GM18867 (cell line): ENCODE results near the gene FAM120A.
"Not testable (repeated sequence)": the region's sequence is repeated elsewhere in the genome, so short reads cannot be mapped to it uniquely, and the experiment has no call there.

Source experiments
- ATAC-seq: cut with Tn5 transposase; IDR thresholded peaks from one replicate; pipeline ENCODE4 v1.9.1; 2021; ENCODE audit warnings: mild to moderate bottlenecking, moderate library complexity; ENCODE audit not compliant: unreplicated experiment

Gene FAM120A

DNA sequence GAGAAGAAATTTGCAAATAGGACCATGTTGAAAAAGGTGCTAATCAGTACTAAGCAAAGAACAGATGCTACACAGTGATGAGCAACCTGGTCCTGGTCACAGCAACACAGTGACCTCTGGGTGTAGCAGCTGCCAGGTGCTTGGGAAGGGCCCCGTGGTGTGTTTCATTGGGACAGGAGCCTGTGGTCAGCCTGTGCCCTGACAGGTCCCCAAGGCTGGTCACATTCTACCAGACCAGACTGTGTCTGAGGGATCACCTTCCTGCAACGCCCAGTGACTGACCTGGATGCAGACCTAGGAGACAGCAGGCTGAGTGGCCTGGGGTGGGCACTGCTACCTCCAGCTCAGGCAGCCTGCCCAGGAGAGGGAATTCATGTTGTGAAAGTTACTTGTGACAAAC is 56.7 kb downstream of the FAM120A start:
- no peak for ATAC-seq

DNA sequence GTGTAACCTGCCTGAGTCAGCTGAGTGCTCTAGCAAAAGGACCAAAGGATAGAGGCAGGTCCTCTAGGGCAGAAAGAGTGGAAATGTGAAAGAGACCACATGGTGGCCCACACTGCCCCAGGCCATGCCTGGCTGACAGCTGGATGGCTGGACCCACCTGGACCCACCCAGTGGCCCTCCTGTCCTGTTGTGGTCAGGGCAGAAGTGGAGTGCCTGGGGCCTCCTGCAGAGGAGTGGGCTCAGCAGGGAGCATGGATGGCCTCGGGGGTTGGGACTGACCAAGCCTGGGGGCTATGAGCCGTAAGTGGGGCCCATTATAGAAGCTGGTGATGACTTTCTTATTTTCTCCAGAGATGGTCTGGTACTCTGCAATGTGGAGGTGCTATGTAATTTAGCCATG is 57.6 kb downstream of the FAM120A start:
- ATAC-seq, result no peak

DNA sequence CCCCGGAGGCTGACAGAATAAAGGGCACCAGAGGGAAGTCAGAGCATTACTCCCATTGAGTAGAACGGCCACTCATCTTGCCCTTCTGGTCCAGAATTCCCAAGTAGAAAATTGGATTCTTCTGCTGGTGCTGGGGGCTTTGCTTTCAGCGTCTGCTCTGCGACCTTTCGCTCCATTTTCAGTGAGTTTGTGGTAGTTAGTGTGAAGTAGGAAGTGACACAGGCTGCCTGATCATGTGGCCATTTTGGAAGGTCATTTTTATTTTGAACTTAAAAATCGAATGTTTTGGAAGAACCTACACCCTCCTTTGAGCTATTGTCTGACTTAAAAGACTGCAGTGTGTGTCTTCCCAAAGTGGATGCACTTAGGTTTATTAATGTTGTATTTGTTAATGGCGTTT is 58.6 kb downstream of the FAM120A start:
- no peak for ATAC-seq

DNA sequence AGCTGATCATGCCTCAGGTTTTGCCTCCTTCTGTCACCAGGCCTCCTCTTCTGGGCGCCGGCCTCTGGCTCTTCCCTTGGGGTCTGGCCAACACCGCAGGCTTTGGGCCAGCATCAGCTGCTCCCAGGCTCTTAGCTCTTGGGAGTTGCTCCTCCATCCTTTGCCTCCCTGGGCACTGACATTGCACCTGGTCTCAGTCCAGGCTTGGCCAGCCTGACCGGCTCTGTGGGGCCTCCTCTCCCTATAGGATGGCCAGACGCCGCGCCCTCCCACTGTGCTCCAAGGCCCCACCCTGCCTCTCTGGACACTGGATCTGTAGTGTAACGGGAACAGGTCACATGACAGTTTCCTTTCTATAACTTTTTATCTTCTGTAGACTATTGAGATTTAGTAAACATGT is 59.7 kb downstream of the FAM120A start:
- not testable (repeated sequence) for ATAC-seq

DNA sequence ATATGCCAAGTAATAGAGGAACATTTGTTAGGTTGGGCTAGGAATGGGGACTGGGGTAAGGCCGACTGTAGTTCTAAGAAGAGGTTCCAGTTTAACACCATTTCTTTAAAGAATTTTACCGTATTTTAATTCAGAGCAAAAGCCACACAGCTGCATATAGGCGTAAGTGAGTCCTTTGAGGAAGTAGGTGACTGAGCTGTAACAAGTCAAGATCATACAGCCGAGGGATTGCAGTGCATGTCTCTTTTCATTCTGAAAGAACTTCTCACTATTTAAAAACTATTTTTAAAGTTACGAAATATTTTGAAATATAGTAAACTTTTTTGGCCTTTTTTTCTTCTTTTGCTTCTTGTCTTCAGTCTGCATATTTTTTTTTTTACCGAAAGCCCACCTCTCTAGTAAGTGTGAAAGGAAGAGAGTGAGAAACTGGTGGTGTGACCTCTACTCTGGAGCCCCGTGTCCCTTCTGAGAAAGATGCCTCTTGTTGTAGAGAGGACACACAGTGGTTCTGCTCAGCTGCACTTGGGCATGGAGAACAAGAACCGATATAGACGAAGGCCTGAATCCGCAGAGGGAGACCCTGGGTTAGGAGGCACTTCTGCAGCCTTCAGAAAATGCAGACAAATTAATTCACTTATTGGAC is 60.8 kb downstream of the FAM120A start:
- peak; percentile 59 for ATAC-seq

DNA sequence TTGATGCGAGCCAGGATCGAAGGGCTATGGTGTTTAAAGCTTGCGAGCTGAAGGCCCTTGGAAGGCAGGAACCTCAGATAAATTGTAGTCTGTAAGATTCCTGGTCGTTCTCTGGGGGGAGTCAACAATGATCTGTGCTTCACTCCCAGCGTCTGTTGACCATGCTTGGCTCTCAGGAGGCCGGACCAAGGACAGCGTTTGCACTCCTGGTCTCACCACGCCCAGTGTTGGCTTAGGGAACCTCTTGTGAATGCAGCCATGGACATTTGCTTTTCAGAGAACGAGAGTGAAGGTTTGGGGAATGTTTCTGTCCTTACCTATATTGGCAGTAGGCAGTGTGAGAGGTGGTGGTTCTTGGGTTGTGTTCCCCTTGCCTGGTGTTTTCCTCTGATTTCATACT is 62.1 kb downstream of the FAM120A start:
- no peak for ATAC-seq

DNA sequence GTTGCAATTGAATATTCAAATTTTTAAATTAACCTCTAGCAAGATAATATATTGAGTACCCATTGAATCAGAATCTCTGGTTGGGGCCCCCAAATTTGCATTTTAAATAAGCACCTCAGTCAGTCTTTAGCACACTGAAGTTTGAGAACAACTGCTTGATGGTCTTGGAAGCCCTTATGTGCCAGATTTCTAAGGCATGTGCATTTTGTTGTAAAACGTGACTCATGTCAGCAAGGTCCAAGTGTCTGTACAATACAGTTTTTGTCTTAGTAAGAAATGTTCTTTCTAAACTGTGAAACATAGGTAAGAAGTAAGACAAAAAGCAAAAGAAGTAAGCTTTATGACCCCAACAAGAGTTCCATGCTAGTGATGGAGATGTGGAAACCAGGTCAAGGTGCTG is 65.8 kb downstream of the FAM120A start:
- ATAC-seq, result no peak

DNA sequence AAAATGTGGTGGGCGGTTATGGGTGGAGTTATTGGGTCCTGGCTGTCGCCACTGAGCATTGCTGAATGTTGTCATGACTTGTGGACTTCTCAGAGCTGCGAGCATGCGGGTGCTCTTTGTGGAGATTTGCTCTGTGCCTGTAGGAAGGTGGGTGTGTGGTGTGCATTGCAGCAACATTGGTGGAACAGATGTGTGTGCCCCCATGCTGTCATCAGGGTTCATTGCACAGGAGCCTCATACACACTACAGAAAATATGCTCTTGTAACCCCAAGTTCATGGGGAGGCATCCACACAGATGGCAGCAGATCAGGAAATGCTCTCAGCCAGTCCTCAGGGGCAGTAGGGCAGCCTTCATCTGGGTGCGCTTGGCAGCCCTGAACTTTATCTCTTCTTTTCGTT is 69.0 kb downstream of the FAM120A start:
- ATAC-seq, result no peak

DNA sequence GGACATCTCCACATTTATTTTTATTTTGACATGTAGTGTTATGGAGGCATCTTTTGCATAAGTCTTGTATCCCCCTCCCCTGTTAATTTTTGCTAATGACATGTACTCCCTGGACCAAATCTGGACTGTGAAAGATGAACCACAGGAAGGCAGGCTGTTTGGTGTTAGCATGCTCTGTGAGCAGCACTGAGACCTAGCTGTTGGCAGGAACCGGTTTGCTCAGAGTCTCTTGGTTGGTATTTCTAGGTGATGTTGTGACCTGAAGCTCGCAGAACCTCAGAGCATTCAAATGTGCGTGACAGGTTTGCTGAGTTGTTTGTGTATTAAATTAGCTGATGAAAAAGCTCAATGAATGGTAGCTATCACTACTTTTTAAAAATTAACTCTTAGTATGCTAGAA is 71.3 kb downstream of the FAM120A start:
- no peak for ATAC-seq

DNA sequence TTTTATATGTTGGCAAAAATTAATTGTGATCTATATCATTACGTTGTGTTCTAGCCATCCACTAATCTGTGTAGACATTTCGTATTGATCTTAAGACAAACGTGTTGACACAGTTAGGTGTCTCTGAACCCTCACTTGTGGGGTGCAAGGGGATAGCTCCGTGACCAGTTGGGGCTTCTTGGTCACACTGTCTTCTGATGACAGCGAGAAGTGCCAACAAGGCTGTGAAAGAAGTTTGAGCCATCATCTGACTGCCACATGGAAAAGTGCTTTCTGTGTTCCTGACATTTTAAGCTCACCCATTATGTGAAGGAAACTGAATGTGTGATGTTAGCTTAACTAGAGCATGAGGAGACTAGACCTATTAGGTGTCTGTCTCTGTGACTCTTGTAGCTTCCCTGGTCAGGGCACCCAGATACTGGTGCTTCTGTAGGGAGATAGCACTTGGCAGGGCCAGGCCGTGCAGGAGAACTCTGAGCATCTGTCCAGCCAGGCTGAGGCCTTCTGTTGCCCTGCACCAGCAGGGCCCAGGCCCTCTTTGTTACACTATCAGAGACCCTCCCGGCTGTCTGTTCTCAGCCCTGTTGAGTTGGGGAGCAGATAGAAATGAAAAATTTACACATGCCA is 72.1 kb downstream of the FAM120A start:
- ATAC-seq, result no peak

DNA sequence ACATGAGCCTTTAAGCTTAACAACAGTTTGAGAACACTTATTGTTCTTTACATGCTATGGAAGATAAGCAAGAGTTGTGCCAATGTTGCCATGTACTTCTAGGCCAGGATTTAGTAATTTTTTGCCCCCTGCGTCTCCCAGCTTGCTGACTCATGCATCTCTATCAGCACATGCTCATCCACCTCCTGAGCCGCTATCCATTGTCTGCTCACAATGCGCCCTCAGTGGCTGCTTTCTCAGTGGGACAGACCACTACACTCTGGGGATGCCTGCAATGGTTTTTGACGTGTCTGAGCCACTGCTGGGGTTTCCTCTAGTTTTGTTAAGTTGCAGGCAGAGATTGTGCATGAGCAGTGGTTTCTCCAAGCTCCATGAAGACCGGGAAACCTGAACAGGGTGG is 74.0 kb downstream of the FAM120A start:
- ATAC-seq, result no peak

DNA sequence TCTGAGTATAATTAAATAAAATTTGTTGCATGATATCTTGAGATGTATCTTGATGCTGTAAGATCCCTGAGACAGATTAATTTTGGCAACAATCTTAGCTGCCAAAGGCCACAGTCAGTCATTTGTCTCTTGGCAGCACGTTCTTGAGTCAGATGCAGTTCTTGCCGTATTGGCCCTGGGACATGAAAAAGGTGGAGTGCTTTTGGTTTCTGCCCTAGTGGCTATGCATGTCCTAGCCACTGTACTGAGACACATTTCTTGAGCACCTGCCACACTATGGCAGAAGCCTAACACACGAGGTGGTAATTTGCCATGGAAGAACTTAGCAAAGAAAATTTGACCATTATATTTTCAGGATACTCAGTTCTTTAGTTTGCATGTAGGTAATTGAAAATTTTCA is 79.9 kb downstream of the FAM120A start:
- no peak for ATAC-seq

DNA sequence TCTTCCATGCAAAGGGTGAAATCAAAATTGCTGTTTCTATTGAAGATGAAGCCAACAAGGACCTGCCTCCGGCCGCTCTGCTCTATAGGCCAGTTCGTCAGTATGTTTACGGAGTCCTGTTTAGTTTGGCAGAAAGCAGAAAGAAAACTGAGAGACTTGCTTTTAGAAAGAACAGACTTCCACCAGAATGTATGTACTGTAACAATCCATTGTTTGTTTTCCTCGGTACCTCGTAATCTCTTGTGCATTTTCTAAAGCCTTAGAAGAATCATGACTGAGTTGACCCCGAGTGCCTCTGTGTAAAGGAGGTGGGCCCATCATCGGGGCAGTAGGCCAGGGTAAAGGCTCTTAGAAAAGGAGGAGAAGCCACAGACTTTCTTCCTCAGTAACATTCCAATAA is 80.7 kb downstream of the FAM120A start:
- no peak for ATAC-seq

DNA sequence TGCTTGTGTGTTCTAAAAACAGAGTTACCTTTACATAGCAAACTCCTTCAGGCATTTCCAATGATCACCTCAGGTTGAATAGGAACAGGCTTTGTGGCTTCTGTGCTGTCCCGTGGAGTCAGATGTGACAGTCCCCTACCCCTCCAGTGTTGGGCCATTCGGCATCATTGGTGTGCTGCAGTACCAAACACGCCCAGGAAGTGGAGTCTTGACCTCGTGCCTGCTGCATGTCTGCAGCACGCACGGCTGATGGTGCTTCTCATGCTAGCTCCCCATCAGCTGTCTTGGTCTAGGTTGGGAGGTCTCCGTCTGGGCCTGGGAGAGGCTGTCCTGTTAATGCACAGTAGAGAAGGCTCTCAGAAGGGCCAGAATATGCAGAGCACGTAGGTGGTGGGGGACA is 82.4 kb downstream of the FAM120A start:
- no peak for ATAC-seq

DNA sequence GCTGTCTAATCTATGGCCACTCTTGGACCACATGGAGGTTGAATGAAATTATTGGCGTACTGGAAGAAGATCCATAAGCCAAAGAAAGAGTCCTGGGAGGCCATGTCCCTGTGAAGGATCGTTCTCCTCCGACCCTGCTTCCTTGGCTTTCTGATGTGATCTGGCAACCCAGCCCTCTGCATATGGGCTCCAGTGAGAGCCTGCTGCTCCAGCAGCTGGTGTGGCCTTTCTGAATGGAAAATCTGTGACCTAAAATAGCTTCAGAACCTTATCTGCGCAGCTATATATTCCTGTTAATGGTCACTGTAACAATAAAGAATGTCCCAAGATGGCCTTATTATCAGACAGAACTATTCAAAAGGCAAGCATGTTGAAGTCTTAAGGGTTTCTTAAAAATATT is 84.7 kb downstream of the FAM120A start:
- no peak for ATAC-seq

DNA sequence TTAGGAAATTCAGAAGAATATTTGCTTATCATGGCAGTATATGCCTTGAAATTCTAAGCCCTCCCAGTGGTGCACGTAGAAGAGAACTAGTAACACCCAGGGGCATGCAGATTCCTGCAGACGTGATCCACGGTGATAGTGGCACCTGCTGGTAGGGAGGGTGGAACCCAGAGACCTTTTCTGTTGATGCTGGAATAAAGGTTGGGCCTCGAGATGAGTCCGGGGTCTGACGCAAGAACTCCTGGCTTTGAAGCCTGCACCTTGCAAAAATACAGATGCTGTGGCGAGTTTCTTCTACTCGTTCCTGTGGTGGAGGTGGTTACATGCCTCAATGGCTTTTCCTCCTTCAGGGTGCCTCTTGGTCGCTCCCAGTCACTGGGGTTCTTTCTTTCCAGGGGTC is 85.4 kb downstream of the FAM120A start:
- no peak for ATAC-seq

DNA sequence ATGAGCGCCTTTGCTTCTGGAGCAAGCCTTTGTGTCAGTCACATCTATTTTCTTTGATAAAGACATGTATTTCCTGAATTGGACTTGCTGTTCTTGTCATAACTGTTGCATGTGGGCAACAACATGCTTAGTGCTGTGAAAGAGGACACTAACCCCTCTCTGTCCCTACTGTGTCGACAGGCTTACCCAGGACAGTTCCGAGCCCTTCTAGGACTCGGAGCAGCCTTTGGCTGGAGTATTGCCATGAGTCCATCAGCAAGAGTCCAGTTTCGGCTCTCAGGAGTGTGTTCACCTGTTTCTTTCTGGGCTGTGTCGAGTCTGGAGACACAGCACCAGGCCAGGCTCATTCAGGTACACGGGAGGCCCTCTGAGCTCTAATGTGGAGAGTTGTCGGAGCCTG is 88.8 kb downstream of the FAM120A start:
- ATAC-seq, result no peak

DNA sequence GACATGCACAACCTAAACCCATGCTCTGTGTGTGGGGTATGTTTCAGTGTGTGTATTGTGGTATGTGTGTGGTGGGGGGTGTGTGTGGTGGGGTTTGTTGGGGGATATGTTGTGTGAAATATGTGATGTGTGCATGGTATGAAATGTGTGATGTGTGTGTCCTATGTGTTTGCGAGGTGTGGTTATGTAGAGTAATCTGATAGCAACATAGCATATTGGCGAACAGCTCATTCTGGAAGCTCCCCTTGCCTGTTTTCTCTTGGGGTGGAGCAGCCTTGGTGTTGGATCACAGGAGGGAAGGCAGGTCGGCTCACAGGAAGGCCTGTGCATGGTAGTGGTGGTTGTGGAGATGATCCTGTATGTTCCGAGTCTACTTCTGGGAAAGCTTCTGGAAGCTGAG is 89.5 kb downstream of the FAM120A start:
- no peak for ATAC-seq

DNA sequence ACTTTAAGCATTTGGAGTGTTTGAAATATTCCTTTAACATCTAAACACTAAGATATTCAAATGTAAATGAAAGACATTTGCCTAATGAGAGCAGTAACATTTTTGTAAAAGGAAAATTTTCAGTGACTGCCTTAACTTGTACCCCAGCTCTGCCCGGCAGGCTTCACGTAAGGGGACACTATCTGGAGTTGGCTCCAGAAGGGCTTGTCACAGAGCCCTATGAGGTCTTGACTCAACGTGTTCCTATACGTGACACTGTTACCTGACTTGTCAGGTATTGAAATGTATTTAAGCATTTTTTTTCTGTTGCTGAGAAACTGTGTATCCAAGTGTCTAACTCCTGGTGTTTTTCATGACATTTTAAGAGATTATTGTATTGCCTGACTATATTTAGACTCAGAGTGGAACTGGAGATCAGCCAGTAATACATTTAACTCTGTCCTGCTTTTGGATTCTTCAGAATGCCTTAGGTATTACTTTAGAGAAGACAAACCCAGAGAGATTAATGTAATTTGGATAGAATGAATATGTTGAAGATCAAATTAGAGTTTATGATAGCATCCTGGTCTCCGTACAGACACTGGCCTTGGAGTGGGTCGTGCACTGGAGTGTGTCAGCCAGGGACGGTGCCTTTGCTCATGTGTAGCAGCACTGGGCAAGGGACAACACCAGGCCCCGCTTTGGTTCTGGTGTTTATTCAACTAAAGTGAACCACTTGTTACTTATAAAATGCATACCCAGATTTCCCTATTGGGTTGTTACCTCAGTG is 90.3 kb downstream of the FAM120A start:
- no peak for ATAC-seq

DNA sequence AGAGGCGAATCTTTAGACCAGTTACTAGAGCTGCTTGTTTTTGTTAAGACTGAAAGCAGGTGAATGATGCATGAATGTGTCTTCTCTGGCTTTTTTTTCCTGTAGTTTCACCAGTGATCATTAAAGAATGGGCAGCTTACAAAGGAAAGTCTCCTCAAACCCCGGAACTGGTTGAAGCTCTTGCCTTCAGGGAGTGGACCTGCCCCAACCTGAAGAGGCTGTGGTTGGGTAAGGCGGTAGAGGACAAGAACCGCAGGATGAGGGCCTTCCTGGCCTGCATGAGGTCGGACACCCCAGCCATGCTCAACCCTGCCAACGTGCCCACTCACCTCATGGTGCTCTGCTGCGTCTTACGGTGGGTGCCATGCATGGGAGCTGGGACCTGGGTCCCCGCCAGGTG is 91.6 kb downstream of the FAM120A start:
- ATAC-seq, result no peak

DNA sequence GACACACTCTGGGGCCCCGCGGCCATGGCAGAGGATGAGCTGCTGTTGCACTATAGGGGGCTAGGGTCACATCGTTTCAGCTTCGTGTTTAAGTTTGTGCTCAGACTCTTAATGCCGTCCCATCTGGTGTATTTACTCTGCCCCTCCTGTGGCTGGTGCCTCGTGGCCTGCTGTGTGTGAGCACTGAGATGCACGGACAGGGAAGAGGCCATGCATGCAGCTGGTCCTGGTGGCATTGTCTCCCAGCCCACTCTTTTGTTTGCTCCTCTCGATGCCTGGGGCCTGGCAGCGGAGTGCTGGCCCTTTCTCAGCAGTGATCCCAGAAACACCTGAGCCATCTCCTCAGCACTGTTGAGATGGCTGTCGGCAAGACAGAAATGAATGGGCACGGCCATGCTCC is 94.9 kb downstream of the FAM120A start:
- no peak for ATAC-seq

DNA sequence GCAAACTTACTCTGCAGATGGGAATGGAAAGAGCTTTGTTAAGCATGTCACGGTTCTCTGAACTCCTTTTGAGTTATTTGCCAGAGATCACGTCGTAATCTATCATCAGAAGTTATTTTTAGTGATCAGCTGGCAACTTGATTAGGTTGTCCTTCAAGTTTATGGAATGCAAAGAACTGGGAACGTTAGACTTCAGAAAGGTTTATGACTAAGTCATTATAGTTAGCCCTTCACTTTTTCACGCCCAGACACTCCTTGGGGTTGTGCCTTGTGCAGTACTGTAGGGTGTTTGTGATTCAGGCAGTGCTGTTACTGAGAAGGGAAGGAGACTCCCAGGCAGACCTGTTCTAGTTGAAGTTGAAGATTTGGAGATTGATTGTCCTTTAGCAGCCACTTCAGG is 98.1 kb downstream of the FAM120A start:
- no peak for ATAC-seq
